Vagina (tissue), 2 donors: ENCODE results near the gene TLN1.

Experiments used
- POLR2A ChIP-seq, 2 donors: fragments of 450-650 bp; IDR thresholded peaks; one replicate each; pipeline ENCODE4 v1.6.1; 2017; ENCODE audit warnings: antibody characterized with exemption in 2 of 2, mild to moderate bottlenecking in 2 of 2, moderate library complexity in 2 of 2
- POLR2AphosphoS5 ChIP-seq, 2 donors: sonication (generic); formaldehyde crosslinking; IDR thresholded peaks; one replicate each; pipeline ENCODE4 v1.9.0; 2017; ENCODE audit warnings: antibody characterized with exemption in 2 of 2, mild to moderate bottlenecking in 2 of 2, low read depth in 1 of 2; ENCODE audit not compliant: insufficient read depth in 1 of 2
- TF ChIP-seq, protein P1 (sequence below), 3 experiments: fragments of 450-650 bp in 2 of 3; fragments of 200-600 bp in 1 of 3; sonication (generic) in 1 of 3; IDR thresholded peaks; one replicate each; pipeline ENCODE4 v1.5.1; 2017 to 2019; ENCODE audit warnings: antibody characterized with exemption in 3 of 3, mild to moderate bottlenecking in 2 of 3, moderate library complexity in 2 of 3

DNA sequence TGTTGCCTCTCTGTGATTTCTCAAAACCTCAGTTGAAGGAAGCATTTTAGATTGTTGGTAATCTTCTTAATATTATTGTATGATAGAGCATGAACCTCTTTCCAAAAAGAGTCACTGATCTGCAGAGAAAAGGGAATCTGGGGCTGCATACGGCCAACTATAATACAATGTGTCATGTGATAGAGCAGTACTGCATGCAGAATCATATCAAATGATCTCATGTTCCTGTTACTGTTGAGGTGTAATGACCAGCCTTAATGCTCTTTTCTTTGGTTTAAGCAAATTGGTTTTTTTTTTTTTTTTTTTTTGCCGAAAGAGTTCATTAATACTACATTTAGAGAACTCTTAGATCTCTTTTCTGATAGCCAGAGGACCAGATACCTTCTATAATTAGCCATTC is 35.0 kb upstream of the TLN1 start:
- TF ChIP-seq, protein P1, sequence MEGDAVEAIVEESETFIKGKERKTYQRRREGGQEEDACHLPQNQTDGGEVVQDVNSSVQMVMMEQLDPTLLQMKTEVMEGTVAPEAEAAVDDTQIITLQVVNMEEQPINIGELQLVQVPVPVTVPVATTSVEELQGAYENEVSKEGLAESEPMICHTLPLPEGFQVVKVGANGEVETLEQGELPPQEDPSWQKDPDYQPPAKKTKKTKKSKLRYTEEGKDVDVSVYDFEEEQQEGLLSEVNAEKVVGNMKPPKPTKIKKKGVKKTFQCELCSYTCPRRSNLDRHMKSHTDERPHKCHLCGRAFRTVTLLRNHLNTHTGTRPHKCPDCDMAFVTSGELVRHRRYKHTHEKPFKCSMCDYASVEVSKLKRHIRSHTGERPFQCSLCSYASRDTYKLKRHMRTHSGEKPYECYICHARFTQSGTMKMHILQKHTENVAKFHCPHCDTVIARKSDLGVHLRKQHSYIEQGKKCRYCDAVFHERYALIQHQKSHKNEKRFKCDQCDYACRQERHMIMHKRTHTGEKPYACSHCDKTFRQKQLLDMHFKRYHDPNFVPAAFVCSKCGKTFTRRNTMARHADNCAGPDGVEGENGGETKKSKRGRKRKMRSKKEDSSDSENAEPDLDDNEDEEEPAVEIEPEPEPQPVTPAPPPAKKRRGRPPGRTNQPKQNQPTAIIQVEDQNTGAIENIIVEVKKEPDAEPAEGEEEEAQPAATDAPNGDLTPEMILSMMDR (IDR thresholded peaks at IDR 0.05) = no peak
- TF ChIP-seq POLR2AphosphoS5 (IDR thresholded peaks at IDR 0.05; ENCODE audit: insufficient read depth in 1 of 2, low read depth in 1 of 2) (no peak), POLR2A (IDR thresholded peaks at IDR 0.05) (no peak)
